Measurements from ENCODE around the gene IL17B. TPM values are rescaled to one million over a fixed set of nuclear protein-coding genes. Genes with fewer than 3 reads are reported as not detected.

IL17B gene, protein sequence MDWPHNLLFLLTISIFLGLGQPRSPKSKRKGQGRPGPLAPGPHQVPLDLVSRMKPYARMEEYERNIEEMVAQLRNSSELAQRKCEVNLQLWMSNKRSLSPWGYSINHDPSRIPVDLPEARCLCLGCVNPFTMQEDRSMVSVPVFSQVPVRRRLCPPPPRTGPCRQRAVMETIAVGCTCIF
- polyA plus RNA-seq (ENCODE audit: insufficient read length in 3 of 3) = 1 to 10 TPM in 2 of 3 donors, under 1 TPM in 1; 0.69 to 1.6 (median 1.3) TPM

- no peak for DNase-seq (ENCODE audit: low read depth in 3 of 3, low spot score in 2 of 3)
Measured at GRCh38 chr5:149379177-149379761, at the start of gene IL17B. IL17B (minus strand) TSS chr5:149379292; CDS start chr5:149379225, 67 bp downstream.

GRCh38 chr5:149428032-149428431, 48.9 kb upstream of the IL17B start:
- DNase-seq (ENCODE audit: low read depth in 3 of 3, low spot score in 2 of 3) = no peak

DNA sequence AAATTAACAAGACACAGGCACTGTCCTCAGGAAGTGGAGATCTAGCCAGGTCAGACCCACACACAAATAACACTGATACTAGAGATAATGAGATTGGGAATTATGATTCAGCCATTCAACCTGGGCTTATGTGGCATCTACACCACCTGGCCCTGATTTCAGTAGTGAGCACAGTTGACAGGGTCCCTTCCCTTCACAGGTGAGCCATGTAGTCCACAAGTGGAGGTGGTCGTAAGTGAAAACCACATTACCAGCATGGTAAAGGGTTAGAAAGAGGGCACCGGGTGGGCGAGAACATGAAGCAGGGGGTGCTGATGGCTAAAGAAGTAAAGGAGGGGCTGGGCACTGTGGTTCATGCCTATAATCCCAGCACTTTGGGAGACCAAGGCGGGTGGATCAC, 48.3 kb upstream of the IL17B start:
- DNase-seq (ENCODE audit: low read depth in 3 of 3, low spot score in 2 of 3) = no peak

DNA sequence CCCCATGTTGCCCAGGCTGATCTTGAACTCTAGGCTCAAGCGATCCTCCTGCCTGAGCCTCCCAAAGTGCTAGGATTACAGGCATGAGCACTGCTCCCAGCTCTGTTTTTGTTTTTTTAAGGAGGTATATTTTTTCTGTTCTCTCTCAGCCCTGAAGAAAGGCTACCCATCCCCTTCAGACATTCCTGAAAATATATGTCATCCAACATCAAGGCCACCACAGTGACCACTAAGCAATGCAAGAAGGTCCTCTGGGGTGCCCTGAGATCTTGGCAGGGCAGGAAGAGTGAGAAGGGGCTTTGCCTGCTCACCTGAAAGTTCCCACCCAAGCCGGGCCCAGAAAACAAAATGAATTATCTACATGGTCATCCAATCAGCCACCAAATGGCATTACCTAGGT, 47.8 kb upstream of the IL17B start:
- no peak for DNase-seq (ENCODE audit: low read depth in 3 of 3, low spot score in 2 of 3)

- DNase-seq (ENCODE audit: low read depth in 3 of 3, low spot score in 2 of 3) = no peak
Measured at GRCh38 chr5:149425729-149426128, 46.6 kb upstream of the IL17B start.

- no peak for DNase-seq (ENCODE audit: low read depth in 3 of 3, low spot score in 2 of 3)
Measured at GRCh38 chr5:149424371-149425315, 45.6 kb upstream of the IL17B start.

DNA sequence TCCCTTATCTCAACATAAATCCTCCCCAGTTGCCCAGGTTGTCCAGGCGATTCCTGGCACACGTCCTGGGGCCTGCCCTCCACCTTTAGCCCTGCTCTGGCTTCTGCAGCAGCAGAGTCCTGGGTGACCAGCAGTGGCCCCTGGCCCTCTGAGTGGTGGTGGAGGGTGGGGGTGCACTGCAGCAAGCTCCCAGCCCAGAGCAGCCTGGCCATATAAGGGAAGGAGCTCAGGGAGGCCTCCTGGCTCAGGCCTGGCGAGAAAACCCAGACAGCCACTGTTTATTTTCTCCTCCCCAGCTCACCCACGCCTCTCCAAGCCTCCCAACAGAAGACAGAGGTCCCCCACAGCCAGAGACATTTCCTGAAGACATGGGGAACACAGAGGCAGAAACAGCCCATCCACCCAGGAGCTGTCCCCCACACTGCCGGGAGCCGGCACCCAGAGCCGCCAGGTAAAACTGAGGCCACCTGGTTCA, 44.7 kb upstream of the IL17B start:
- DNase-seq (ENCODE audit: low read depth in 3 of 3, low spot score in 2 of 3) = no peak

DNA sequence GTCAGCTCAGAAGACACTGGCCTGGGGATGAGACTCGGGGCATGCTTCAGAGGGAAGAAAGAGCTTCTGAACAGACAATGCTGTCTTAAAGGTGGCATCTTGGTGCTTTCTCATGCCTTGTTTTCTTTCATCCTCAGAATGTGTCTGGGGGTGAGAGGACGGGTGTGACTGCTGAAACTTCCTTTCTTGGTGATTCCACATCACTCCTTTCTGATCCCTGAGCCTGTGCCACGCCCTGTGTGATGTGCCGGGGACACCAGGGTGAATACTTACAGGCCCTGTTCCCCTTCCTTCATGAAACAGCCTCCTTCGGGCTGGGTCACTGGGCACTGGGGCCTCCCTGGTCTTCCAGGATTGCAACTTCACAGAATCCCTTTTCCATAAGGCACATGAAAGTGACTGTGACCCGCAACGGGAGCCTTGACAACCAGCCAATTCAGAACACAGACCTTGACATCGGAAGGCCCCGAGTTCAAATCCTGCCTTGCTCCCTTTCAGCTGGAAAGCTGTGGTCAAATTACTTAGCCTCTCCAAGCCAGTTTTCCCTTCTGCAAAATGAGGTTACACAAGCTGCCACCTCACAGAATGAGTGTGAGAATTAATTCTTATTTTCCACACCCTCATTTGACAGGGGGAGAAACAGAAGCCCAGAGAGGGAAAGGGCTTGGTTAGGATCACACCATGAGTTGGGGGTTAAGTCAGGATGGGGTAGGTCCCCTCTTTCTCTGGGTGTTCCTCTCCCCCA, 44.1 kb upstream of the IL17B start:
- DNase-seq (ENCODE audit: low read depth in 3 of 3, low spot score in 2 of 3) = no peak

GRCh38 chr5:149422366-149423048, 43.4 kb upstream of the IL17B start:
- peak in 2 of 3 donors; percentile 80 to 89 for DNase-seq (ENCODE audit: low read depth in 3 of 3, low spot score in 2 of 3)

- DNase-seq (ENCODE audit: low read depth in 3 of 3, low spot score in 2 of 3) = no peak
Measured at GRCh38 chr5:149421834-149422233, 42.7 kb upstream of the IL17B start.

DNA sequence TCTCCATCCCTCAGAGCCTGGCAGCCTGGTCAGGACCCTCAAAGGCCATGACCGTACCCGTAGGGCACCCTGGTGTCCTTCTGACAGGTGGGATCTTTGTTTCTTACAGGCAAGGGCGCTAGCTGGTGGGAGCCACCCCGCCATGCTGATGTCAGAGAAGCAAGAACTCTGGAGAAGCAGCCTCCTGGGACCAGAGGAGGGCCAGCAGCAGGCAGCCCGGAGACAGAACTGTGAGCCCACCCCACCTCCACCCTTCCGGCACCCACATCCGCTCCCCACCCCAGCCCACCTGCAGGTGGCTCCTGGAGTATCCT, 42.2 kb upstream of the IL17B start:
- no peak for DNase-seq (ENCODE audit: low read depth in 3 of 3, low spot score in 2 of 3)

GRCh38 chr5:149420545-149421371, 41.7 kb upstream of the IL17B start:
- no peak for DNase-seq (ENCODE audit: low read depth in 3 of 3, low spot score in 2 of 3)

- DNase-seq (ENCODE audit: low read depth in 3 of 3, low spot score in 2 of 3) = no peak
Measured at GRCh38 chr5:149419859-149420544, 40.9 kb upstream of the IL17B start.

DNA sequence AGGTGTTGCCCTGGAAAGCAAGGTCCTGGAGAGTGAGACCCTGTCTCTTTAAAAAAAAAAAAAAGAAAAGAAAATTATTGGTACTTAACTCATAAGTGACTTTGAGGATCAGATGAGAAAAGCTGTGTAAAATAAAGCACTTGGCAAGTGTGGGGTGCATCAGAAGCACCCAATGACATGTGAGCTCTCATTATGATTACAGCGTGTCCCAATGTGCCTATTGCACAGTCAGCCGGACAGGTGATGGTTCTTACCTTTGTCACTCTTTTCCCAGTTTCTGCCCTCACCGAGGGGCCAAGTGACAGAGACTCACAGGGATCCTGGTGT, 40.4 kb upstream of the IL17B start:
- no peak for DNase-seq (ENCODE audit: low read depth in 3 of 3, low spot score in 2 of 3)

DNA sequence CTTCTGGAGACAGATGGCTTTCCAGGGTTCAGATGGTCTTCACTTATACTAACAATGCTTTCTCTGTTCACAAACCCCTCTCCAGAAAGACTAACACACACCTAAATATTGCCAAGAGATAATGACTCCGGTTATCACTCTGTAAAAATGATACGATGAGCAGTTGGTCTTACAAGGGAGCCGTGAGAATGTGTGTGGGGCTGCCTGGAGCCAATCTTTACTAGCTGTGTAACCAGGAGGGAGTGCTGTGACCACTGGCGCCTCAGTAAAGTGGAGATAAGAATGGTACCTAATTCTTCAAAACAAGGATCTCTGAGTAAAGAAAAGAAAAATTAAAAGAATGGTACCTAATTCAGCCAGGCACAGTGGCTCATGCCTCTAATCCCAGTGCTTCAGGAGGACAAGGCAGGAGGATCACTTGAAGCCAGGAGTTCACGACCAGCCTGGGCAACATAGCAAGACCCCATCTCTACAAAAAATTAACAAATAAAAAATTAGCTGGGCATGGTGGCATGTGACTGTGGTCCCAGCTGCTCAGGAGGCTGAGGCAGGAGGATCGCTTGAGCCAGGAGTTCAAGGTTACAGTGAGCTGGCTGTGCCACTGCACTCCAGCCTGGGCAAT, 39.9 kb upstream of the IL17B start:
- no peak for DNase-seq (ENCODE audit: low read depth in 3 of 3, low spot score in 2 of 3)

DNA sequence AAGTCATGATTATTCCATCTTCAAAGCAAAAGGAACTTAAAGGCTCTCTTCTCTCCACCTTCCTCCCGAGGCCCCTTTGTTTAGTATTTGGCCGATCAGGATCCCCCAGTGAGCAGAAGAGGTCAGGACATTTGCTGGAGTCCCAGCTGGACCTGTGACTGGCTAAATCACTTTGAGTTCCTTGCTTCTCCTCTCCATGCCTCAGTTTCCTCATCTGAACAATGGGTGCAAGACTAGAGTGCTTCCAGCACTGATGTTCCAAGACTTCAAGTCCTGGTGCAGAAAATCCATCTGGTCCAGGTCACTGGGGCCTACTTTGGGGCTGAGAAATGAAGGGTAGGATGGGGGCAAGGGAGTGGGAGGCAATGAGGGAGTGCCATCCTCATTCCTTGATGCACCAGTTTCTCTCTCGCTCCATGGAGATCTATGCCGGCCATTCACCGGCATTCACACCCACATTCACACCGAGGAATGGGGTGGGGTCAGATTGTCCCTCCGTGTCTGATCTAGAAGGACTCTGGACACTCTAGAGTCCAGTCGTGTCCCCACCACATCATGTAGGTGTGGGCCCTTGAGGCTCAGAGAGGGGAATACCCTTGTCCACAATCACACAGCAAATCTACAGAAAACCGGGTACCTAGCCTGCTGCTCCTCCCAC, 38.7 kb upstream of the IL17B start:
- no peak for DNase-seq (ENCODE audit: low read depth in 3 of 3, low spot score in 2 of 3)

DNA sequence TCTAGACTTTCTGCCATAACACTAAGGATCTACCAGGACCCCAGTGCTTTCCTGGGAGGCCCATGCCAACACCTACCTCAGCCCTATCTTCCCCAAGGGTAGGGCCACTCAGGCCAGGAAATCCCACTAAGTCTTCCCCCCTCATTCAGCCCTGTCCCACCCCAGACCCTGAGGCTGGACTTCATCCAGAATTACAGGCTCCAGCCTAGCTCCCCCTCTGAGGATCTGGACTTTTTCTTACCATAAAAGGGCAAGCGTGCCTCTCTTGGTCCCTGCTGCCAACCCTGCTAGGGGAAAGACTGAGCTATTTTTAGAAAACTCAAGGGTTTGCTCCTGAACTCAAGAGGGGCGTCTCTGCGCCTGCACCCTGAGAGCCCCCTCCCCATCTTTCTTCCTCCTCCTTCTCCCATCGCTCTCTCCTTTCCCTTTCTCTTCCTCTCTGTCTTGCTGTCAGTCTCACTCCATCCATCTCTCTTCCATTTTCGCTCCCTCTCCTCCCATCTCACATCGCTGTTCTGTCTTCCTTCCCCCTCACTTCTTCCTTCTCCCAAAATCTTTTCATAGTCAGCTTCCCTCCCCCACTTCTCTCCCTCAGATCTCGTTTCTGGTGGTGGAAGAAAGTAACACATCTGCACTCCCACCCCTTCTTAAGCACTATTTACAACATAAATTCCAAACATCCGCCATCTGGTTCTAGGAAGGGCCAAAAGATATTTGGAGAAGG, 38.1 kb upstream of the IL17B start:
- DNase-seq (ENCODE audit: low read depth in 3 of 3, low spot score in 2 of 3) = peak in 2 of 3 donors; percentile 64 to 67

All from right renal cortex interstitium (tissue), 3 donors.